HepG2 (cell line): ENCODE data around the gene RTCA. TPM values are rescaled to one million over a fixed set of nuclear protein-coding genes. Genes with fewer than 3 reads are reported as not detected.

Experiments used
- ARNTL ChIP-seq: sonication (generic); formaldehyde crosslinking; IDR thresholded peaks from 2 replicates; pipeline ENCODE4 v1.4.0; 2020; ENCODE audit warnings: mild to moderate bottlenecking, missing genetic modification reagents
- ESRRA ChIP-seq: sonication (generic); formaldehyde crosslinking; IDR thresholded peaks from 2 replicates; pipeline ENCODE4 v1.5.1; 2020; ENCODE audit warnings: mild to moderate bottlenecking, low read depth, missing genetic modification reagents
- HNF4A ChIP-seq: sonication (generic); formaldehyde crosslinking; IDR thresholded peaks from 2 replicates; pipeline ENCODE4 v1.4.0; 2020; ENCODE audit warnings: missing genetic modification reagents
- HNRNPLL ChIP-seq: fragments of 200-400 bp; formaldehyde crosslinking; IDR thresholded peaks from 2 replicates; pipeline ENCODE4 v1.6.1; 2017; ENCODE audit warnings: mild to moderate bottlenecking, low read depth, low read length; ENCODE audit not compliant: poor library complexity, severe bottlenecking
- HOXA7 ChIP-seq: sonication (generic); formaldehyde crosslinking; IDR thresholded peaks from 2 replicates; pipeline ENCODE4 v1.8.1; 2022; ENCODE audit warnings: mild to moderate bottlenecking, missing genetic modification reagents, moderate library complexity
- IKZF1 ChIP-seq: fragments of 450-650 bp; IDR thresholded peaks from 2 replicates; pipeline ENCODE4 v1.7.1; 2016
- KAT7 ChIP-seq: IDR thresholded peaks from 2 replicates; pipeline ENCODE4 v1.6.1; 2018; ENCODE audit warnings: borderline replicate concordance, missing compliant biosample characterization
- MAFG ChIP-seq: sonication (generic); formaldehyde crosslinking; IDR thresholded peaks from 2 replicates; pipeline ENCODE4 v1.5.1; 2020; ENCODE audit warnings: mild to moderate bottlenecking, missing genetic modification reagents
- MAZ ChIP-seq, 2 experiments: sonication (generic) in 1 of 2; formaldehyde crosslinking in 1 of 2; IDR thresholded peaks; 2 replicates each; pipeline versions ENCODE4 v1.5.0 to v1.6.1; 2012 to 2020; ENCODE audit warnings: low read depth in 2 of 2, mild to moderate bottlenecking in 2 of 2, borderline replicate concordance in 1 of 2, improper control_type of control experiment in 1 of 2, low read length in 1 of 2, missing genetic modification reagents in 1 of 2, moderate library complexity in 1 of 2
- NFE2L1 ChIP-seq: sonication (generic); formaldehyde crosslinking; IDR thresholded peaks from 2 replicates; pipeline ENCODE4 v1.4.0; 2020; ENCODE audit warnings: missing genetic modification reagents, mild to moderate bottlenecking, borderline replicate concordance
- RAD21 ChIP-seq: fragments of 450-650 bp; formaldehyde crosslinking; IDR thresholded peaks from 2 replicates; pipeline ENCODE4 v1.5.0; 2020; ENCODE audit warnings: mild to moderate bottlenecking
- RBAK ChIP-seq: sonication (generic); formaldehyde crosslinking; IDR thresholded peaks from 2 replicates; pipeline ENCODE4 v1.5.1; 2020; ENCODE audit warnings: mild to moderate bottlenecking, missing genetic modification reagents
- RXRB ChIP-seq: IDR thresholded peaks from 2 replicates; pipeline ENCODE4 v1.6.1; 2016; ENCODE audit warnings: borderline replicate concordance, missing genetic modification reagents, missing compliant biosample characterization
- ZNF343 ChIP-seq: sonication (generic); formaldehyde crosslinking; IDR thresholded peaks from 2 replicates; pipeline ENCODE4 v1.4.0; 2020; ENCODE audit warnings: mild to moderate bottlenecking, missing genetic modification reagents
- ZNF431 ChIP-seq: sonication (generic); formaldehyde crosslinking; IDR thresholded peaks from 2 replicates; pipeline ENCODE4 v1.9.0; 2022; ENCODE audit warnings: missing genetic modification reagents, low read depth, mild to moderate bottlenecking, borderline replicate concordance
- ZSCAN20 ChIP-seq: sonication (generic); formaldehyde crosslinking; IDR thresholded peaks from 2 replicates; pipeline ENCODE4 v1.4.0; 2020; ENCODE audit warnings: missing genetic modification reagents, mild to moderate bottlenecking, borderline replicate concordance
- polyA plus RNA-seq, 8 experiments: library from polyadenylated mRNA; depleted of rRNA in 3 of 8; stranded (reverse) in 7 of 8; unstranded in 1 of 8; fragments of >200 nt; fragmentation: Illumina TruSeq in 4 of 8; extraction: Trizol in 4 of 8; gene quantifications; 2 replicates each; pipeline versions ENCODE4 v1.2.1 to v1.2.3, GENCODE V29; 2011 to 2016; ENCODE audit warnings: low read depth in 4 of 8, missing spikeins in 1 of 8, mixed read lengths in 1 of 8; ENCODE audit not compliant: insufficient read depth in 1 of 8
- total RNA-seq, 5 experiments: library from RNA; depleted of rRNA; stranded (reverse); fragments of >200 nt; fragmentation: Illumina TruSeq; extraction: Trizol; gene quantifications; 2 replicates each; pipeline ENCODE4 v1.2.3, GENCODE V29; 2016; ENCODE audit warnings: low read depth in 1 of 5
- TF ChIP-seq, protein P1 (sequence below): sonication (generic); formaldehyde crosslinking; conservative IDR thresholded peaks from 2 replicates; pipeline ENCODE4 v1.8.0; 2022; ENCODE audit warnings: low read depth, missing genetic modification reagents
- TF ChIP-seq, protein P2 (sequence below): sonication (generic); formaldehyde crosslinking; IDR thresholded peaks from 2 replicates; pipeline ENCODE4 v1.5.0; 2020; ENCODE audit warnings: missing genetic modification reagents
- TF ChIP-seq, protein P3 (sequence below): sonication (generic); formaldehyde crosslinking; IDR thresholded peaks from 2 replicates; pipeline ENCODE4 v1.4.0; 2020; ENCODE audit warnings: mild to moderate bottlenecking, missing genetic modification reagents, borderline replicate concordance
- TF ChIP-seq, protein P4 (sequence below): sonication (generic); formaldehyde crosslinking; IDR thresholded peaks from 2 replicates; pipeline ENCODE4 v1.5.0; 2020; ENCODE audit warnings: missing genetic modification reagents
- TF ChIP-seq, protein P5 (sequence below): sonication (generic); formaldehyde crosslinking; IDR thresholded peaks from 2 replicates; pipeline ENCODE4 v1.4.0; 2020; ENCODE audit warnings: missing genetic modification reagents

RTCA gene
- total and polyA plus RNA-seq, 2 of the 13 experiments (the other 11 are each of a cell fraction or from before 2014, with no cell fraction given), result 22.7 to 31.0 TPM

DNA sequence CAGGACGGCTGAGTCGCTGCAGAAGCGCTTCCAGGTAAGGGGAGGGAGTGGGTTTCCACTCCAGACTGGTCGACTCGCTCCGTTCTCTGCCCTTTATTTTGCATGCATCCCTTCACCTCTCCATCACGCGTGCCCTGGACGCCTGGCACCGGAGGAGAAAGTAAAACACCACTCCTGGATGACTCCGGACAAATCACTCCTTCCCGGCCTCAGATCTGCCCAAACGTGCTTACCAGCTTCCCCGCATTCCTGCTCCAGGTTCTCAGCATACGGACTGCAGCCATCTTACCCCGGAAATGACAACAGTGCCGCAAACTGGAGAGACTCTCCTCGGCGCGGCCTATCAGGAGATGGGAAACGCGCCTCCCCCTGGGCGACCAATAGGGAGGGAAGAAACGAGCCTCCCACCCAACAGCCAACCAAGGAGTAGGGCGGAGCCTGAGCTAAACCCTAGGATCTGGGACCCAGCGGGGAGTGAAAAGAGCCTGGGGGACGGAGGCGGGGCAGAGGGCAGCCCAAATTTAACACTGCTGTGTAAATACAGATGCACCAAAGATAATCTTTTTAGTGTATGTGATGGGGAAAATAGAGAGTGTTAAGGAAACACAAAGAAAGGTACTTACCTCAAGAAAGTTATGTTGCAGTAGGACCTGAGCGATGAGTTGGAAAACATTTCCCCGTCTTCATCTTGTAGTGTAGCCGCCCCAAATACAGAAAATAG is 16.3 kb upstream of the RTCA start, which contains the start of gene DBT (continued):
- TF ChIP-seq, protein P1, sequence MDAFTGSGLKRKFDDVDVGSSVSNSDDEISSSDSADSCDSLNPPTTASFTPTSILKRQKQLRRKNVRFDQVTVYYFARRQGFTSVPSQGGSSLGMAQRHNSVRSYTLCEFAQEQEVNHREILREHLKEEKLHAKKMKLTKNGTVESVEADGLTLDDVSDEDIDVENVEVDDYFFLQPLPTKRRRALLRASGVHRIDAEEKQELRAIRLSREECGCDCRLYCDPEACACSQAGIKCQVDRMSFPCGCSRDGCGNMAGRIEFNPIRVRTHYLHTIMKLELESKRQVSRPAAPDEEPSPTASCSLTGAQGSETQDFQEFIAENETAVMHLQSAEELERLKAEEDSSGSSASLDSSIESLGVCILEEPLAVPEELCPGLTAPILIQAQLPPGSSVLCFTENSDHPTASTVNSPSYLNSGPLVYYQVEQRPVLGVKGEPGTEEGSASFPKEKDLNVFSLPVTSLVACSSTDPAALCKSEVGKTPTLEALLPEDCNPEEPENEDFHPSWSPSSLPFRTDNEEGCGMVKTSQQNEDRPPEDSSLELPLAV, result no peak
- no peak for TF ChIP-seq MAFG (CRISPR knock-in tag)
- TF ChIP-seq MAZ (IDR thresholded peaks at IDR 0.05; ENCODE audit: borderline replicate concordance, low read depth, low read length), result no peak
- no peak for TF ChIP-seq MAZ (CRISPR knock-in tag; IDR thresholded peaks at IDR 0.05; ENCODE audit: low read depth)
- TF ChIP-seq, protein P2, sequence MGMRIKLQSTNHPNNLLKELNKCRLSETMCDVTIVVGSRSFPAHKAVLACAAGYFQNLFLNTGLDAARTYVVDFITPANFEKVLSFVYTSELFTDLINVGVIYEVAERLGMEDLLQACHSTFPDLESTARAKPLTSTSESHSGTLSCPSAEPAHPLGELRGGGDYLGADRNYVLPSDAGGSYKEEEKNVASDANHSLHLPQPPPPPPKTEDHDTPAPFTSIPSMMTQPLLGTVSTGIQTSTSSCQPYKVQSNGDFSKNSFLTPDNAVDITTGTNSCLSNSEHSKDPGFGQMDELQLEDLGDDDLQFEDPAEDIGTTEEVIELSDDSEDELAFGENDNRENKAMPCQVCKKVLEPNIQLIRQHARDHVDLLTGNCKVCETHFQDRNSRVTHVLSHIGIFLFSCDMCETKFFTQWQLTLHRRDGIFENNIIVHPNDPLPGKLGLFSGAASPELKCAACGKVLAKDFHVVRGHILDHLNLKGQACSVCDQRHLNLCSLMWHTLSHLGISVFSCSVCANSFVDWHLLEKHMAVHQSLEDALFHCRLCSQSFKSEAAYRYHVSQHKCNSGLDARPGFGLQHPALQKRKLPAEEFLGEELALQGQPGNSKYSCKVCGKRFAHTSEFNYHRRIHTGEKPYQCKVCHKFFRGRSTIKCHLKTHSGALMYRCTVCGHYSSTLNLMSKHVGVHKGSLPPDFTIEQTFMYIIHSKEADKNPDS (CRISPR knock-in tag), result no peak
- TF ChIP-seq NFE2L1 (CRISPR knock-in tag), result no peak
- TF ChIP-seq, protein P3, sequence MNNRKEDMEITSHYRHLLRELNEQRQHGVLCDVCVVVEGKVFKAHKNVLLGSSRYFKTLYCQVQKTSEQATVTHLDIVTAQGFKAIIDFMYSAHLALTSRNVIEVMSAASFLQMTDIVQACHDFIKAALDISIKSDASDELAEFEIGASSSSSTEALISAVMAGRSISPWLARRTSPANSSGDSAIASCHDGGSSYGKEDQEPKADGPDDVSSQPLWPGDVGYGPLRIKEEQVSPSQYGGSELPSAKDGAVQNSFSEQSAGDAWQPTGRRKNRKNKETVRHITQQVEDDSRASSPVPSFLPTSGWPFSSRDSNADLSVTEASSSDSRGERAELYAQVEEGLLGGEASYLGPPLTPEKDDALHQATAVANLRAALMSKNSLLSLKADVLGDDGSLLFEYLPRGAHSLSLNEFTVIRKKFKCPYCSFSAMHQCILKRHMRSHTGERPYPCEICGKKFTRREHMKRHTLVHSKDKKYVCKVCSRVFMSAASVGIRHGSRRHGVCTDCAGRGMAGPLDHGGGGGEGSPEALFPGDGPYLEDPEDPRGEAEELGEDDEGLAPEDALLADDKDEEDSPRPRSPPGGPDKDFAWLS, result no peak
- TF ChIP-seq ZNF431, result 0 out of 2 replicates have a peak, but pooled peaks have one; percentile 48
- TF ChIP-seq RAD21 (CRISPR knock-in tag), result no peak
- TF ChIP-seq ARNTL (CRISPR knock-in tag), result no peak
- TF ChIP-seq, protein P4, sequence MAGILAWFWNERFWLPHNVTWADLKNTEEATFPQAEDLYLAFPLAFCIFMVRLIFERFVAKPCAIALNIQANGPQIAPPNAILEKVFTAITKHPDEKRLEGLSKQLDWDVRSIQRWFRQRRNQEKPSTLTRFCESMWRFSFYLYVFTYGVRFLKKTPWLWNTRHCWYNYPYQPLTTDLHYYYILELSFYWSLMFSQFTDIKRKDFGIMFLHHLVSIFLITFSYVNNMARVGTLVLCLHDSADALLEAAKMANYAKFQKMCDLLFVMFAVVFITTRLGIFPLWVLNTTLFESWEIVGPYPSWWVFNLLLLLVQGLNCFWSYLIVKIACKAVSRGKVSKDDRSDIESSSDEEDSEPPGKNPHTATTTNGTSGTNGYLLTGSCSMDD (CRISPR knock-in tag), result 0 out of 2 replicates have a peak, but pooled peaks have one; percentile 16
- peak; percentile 34; the same call in 1 of the 2 replicates for TF ChIP-seq RXRB (CRISPR knock-in tag)
- TF ChIP-seq KAT7, result peak; percentile 64
- TF ChIP-seq HNRNPLL, result peak; percentile 36
- TF ChIP-seq, protein P5, sequence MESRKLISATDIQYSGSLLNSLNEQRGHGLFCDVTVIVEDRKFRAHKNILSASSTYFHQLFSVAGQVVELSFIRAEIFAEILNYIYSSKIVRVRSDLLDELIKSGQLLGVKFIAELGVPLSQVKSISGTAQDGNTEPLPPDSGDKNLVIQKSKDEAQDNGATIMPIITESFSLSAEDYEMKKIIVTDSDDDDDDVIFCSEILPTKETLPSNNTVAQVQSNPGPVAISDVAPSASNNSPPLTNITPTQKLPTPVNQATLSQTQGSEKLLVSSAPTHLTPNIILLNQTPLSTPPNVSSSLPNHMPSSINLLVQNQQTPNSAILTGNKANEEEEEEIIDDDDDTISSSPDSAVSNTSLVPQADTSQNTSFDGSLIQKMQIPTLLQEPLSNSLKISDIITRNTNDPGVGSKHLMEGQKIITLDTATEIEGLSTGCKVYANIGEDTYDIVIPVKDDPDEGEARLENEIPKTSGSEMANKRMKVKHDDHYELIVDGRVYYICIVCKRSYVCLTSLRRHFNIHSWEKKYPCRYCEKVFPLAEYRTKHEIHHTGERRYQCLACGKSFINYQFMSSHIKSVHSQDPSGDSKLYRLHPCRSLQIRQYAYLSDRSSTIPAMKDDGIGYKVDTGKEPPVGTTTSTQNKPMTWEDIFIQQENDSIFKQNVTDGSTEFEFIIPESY (CRISPR knock-in tag), result no peak
- TF ChIP-seq ZSCAN20 (CRISPR knock-in tag), result no peak
- no peak for TF ChIP-seq HOXA7 (CRISPR knock-in tag)
- no peak for TF ChIP-seq IKZF1
- TF ChIP-seq RBAK (CRISPR knock-in tag), result no peak
- TF ChIP-seq HNF4A (CRISPR knock-in tag), result no peak
- no peak for TF ChIP-seq ESRRA (CRISPR knock-in tag)
- TF ChIP-seq ZNF343, result 0 out of 2 replicates have a peak, but pooled peaks have one; percentile 50
